WTC11 (cell line): ENCODE results near the gene CASKIN2. TPM values are rescaled to one million over a fixed set of nuclear protein-coding genes. Genes with fewer than 3 reads are reported as not detected.

ENCODE experiments used
- ATAC-seq: fragments of 200-7000 bp; cut with Tn5 transposase; 2 replicates; pipeline ENCODE4 v1.10.0; 2021; ENCODE audit warnings: mild to moderate bottlenecking, moderate library complexity
- CTCF ChIA-PET: fragments of 300-600 bp; sonication (Branson Sonifier 250); formaldehyde crosslinking; loops from one replicate; lab custom pipeline; 2021; ENCODE audit warnings: antibody characterized with exemption; lab: Charles Lee
- POLR2A ChIA-PET: fragments of 350-600 bp; sonication (Branson Sonifier 250); formaldehyde crosslinking; loops from one replicate; lab custom pipeline; 2021; ENCODE audit warnings: antibody characterized with exemption; lab: Charles Lee
- DNase-seq: peaks from one replicate; pipeline ENCODE4 v3.0.0; 2021; ENCODE audit warnings: low spot score
- H3K27ac Mint-ChIP-seq: 2 replicates; pipeline ENCODE4 v1.8.0; 2021; ENCODE audit warnings: mixed read lengths
- H3K27me3 Mint-ChIP-seq: 2 replicates; pipeline ENCODE4 v1.8.0; 2021; ENCODE audit warnings: low read depth, mild to moderate bottlenecking, moderate library complexity, mixed read lengths
- H3K36me3 Mint-ChIP-seq: 2 replicates; pipeline ENCODE4 v1.8.0; 2021; ENCODE audit warnings: mixed read lengths
- H3K4me1 Mint-ChIP-seq: 2 replicates; pipeline ENCODE4 v1.8.0; 2022; ENCODE audit warnings: mixed read lengths
- H3K4me3 Mint-ChIP-seq: 2 replicates; pipeline ENCODE4 v1.8.0; 2021; ENCODE audit warnings: mild to moderate bottlenecking, moderate library complexity, mixed read lengths
- H3K9me3 Mint-ChIP-seq: 2 replicates; pipeline ENCODE4 v1.8.0; 2021; ENCODE audit warnings: mixed read lengths
- ATF2 ChIP-seq: sonication (generic); formaldehyde crosslinking; IDR thresholded peaks from 2 replicates; pipeline ENCODE4 v1.8.1; 2022; ENCODE audit warnings: low read depth, missing genetic modification reagents, borderline replicate concordance
- E2F4 ChIP-seq: sonication (generic); formaldehyde crosslinking; IDR thresholded peaks from 2 replicates; pipeline ENCODE4 v1.8.1; 2022; ENCODE audit warnings: low read depth, mild to moderate bottlenecking, moderate library complexity, missing genetic modification reagents, borderline replicate concordance
- E2F5 ChIP-seq: sonication (generic); formaldehyde crosslinking; IDR thresholded peaks from 2 replicates; pipeline ENCODE4 v1.8.1; 2022; ENCODE audit warnings: mild to moderate bottlenecking, moderate library complexity, missing genetic modification reagents
- ETV6 ChIP-seq: sonication (generic); formaldehyde crosslinking; IDR thresholded peaks from 2 replicates; pipeline ENCODE4 v1.8.1; 2022; ENCODE audit warnings: mild to moderate bottlenecking, missing genetic modification reagents
- GABPB1 ChIP-seq: sonication (generic); formaldehyde crosslinking; IDR thresholded peaks from 2 replicates; pipeline ENCODE4 v1.8.1; 2023; ENCODE audit warnings: mild to moderate bottlenecking, missing genetic modification reagents
- MYBL2 ChIP-seq: sonication (generic); formaldehyde crosslinking; IDR thresholded peaks from 2 replicates; pipeline ENCODE4 v1.8.1; 2023; ENCODE audit warnings: mild to moderate bottlenecking, moderate library complexity, missing genetic modification reagents
- NFATC4 ChIP-seq: fragments of 250-450 bp; sonication (Bioruptor Pico); IDR thresholded peaks from 2 replicates; pipeline ENCODE4 v1.9.0; 2021; ENCODE audit warnings: mild to moderate bottlenecking
- NR3C1 ChIP-seq: sonication (generic); formaldehyde crosslinking; conservative IDR thresholded peaks from 2 replicates; pipeline ENCODE4 v1.8.1; 2023; ENCODE audit warnings: low read depth, mild to moderate bottlenecking, missing genetic modification reagents
- SP1 ChIP-seq: sonication (generic); formaldehyde crosslinking; conservative IDR thresholded peaks from 2 replicates; pipeline ENCODE4 v1.8.1; 2022; ENCODE audit warnings: missing genetic modification reagents
- STAT6 ChIP-seq: sonication (generic); formaldehyde crosslinking; conservative IDR thresholded peaks from 2 replicates; pipeline ENCODE4 v1.8.1; 2023; ENCODE audit warnings: mild to moderate bottlenecking, low read depth, missing genetic modification reagents, moderate library complexity
- TCF7 ChIP-seq: sonication (generic); formaldehyde crosslinking; IDR thresholded peaks from 2 replicates; pipeline ENCODE4 v1.8.0; 2022; ENCODE audit warnings: mild to moderate bottlenecking, low read depth, missing genetic modification reagents, moderate library complexity
- TP53 ChIP-seq: sonication (generic); formaldehyde crosslinking; IDR thresholded peaks from 2 replicates; pipeline ENCODE4 v1.8.1; 2023; ENCODE audit warnings: mild to moderate bottlenecking, missing genetic modification reagents
- ZBTB21 ChIP-seq: sonication (generic); formaldehyde crosslinking; IDR thresholded peaks from 2 replicates; pipeline ENCODE4 v1.8.1; 2023; ENCODE audit warnings: mild to moderate bottlenecking, missing genetic modification reagents, borderline replicate concordance
- ZNF281 ChIP-seq: sonication (generic); formaldehyde crosslinking; IDR thresholded peaks from 2 replicates; pipeline ENCODE4 v1.8.0; 2023; ENCODE audit warnings: mild to moderate bottlenecking, missing genetic modification reagents
- total RNA-seq: library from RNA; stranded (reverse); gene quantifications from 3 replicates; pipeline ENCODE4 v1.2.3, GENCODE V29; 2021

The CASKIN2 gene
- total RNA-seq, 1 experiment from 2014 or later: 31.9 TPM

- TF ChIP-seq E2F5 (CRISPR knock-in tag): no peak
Observed at GRCh38 chr17:75553295-75554110, 38.2 kb upstream of the CASKIN2 start (continued).

GRCh38 chr17:75552425-75553294 is 37.3 kb upstream of the CASKIN2 start:
- TF ChIP-seq NR3C1 (CRISPR knock-in tag): no peak
- TF ChIP-seq GABPB1 (CRISPR knock-in tag): 0 out of 2 replicates have a peak, but pooled peaks have one; percentile 13
- no peak for TF ChIP-seq ZBTB21 (CRISPR knock-in tag)
- ChIA-PET CTCF (interaction anchor here (0.6 to 1.9 kb wide), 11 partner anchors 27 to 439 kb away, joined by 3 to 8 read pairs (median 3); partner anchors contain the start of genes LLGL2, MYO15B and TSEN54), POLR2A (interaction anchor here (0.6 to 1.1 kb wide), 2 partner anchors 10 to 1445 kb away, joined by 3 read pairs; no protein-coding TSS in a partner anchor)
- Mint-ChIP-seq H3K4me3 (no peak overlapping the region), H3K36me3 (peaks cover 7% of the 10 kb centered on the region; the same call in 1 of the 2 replicates), H3K27ac (peak overlapping the region; percentile 37; the same call in 1 of the 2 replicates), H3K9me3 (no peaks in the 10 kb centered on the region), H3K27me3 (no peaks in the 10 kb centered on the region), H3K4me1 (peaks cover 22% of the 10 kb centered on the region)
- no peak for DNase-seq
- ATAC-seq: no peak

GRCh38 chr17:75551266-75551665 is 35.9 kb upstream of the CASKIN2 start:
- CTCF ChIA-PET: interaction anchor here (0.6 to 3.5 kb wide), 5 partner anchors 8 to 437 kb away, joined by 3 to 19 read pairs (median 10); partner anchors contain the start of genes SMIM5 and TSEN54
- TF ChIP-seq MYBL2 (CRISPR knock-in tag) (no peak), ZNF281 (CRISPR knock-in tag) (no peak), NFATC4 (CRISPR knock-in tag) (no peak)
- Mint-ChIP-seq H3K9me3 (no peaks in the 10 kb centered on the region), H3K27ac (peak overlapping the region; percentile 75), H3K4me1 (peaks cover 24% of the 10 kb centered on the region), H3K4me3 (no peak overlapping the region), H3K36me3 (peaks cover 7% of the 10 kb centered on the region; the same call in 1 of the 2 replicates), H3K27me3 (no peaks in the 10 kb centered on the region)
- no peak for DNase-seq
- POLR2A ChIA-PET: no interaction called here
- ATAC-seq: no peak

- Mint-ChIP-seq H3K4me3 (peak overlapping the region; percentile 62), H3K9me3 (no peaks in the 10 kb centered on the region), H3K27me3 (no peaks in the 10 kb centered on the region), H3K27ac (peak overlapping the region; percentile 95), H3K4me1 (peaks cover 31% of the 10 kb centered on the region), H3K36me3 (peaks cover 7% of the 10 kb centered on the region; the same call in 1 of the 2 replicates)
- DNase-seq: no peak
- ATAC-seq: peak; percentile 49; the same call in 1 of the 2 replicates
- POLR2A ChIA-PET: interaction anchor here (1.1 to 1.8 kb wide), 2 partner anchors 25 to 34 kb away, joined by 3 to 9 read pairs; partner anchors contain the start of genes LLGL2 and TSEN54
- CTCF ChIA-PET: interaction anchor here (0.6 to 3.5 kb wide), 14 partner anchors 15 to 310 kb away, joined by 3 to 19 read pairs (median 5); partner anchors contain the start of genes LLGL2, MIF4GD, MYO15B and SLC25A19
- TF ChIP-seq STAT6 (CRISPR knock-in tag) (no peak), ATF2 (CRISPR knock-in tag) (no peak), E2F4 (CRISPR knock-in tag) (no peak), SP1 (CRISPR knock-in tag) (no peak), ETV6 (CRISPR knock-in tag) (no peak), TP53 (no peak), TCF7 (CRISPR knock-in tag) (no peak)
Observed at GRCh38 chr17:75550139-75550465, 34.8 kb upstream of the CASKIN2 start.
